Stimulated activated CD8-positive, alpha-beta memory T cell treated with anti-CD3 and anti-CD28 coated beads, Interleukin-15, amount 100 ng/mL, for 4 hours (primary cell): Measurements from ENCODE around the gene EXOC3L4.
A peak's percentile ranks its signal among the peaks of the same experiment; 100 is the strongest.
"Not testable (repeated sequence)": the region's sequence is repeated elsewhere in the genome, so short reads cannot be mapped to it uniquely, and the experiment has no call there.

ENCODE experiments used
- DNase-seq, 2 donors: peaks; one replicate each; pipeline ENCODE4 v3.0.0-alpha.2; 2020; ENCODE audit warnings: low read depth in 2 of 2

EXOC3L4 gene

GRCh38 chr14:103094406-103095209, at the start of gene EXOC3L4:
TSS of gene EXOC3L4 (plus strand) at chr14:103094725. CDS start at chr14:103100220, 5,495 bp downstream.
- no peak for DNase-seq

- no peak for DNase-seq
Observed at GRCh38 chr14:103045371-103045869, 49.1 kb upstream of the EXOC3L4 start.

GRCh38 chr14:103047453-103047852, 47.1 kb upstream of the EXOC3L4 start:
- DNase-seq = not testable (repeated sequence)

GRCh38 chr14:103050935-103051334, 43.6 kb upstream of the EXOC3L4 start:
- DNase-seq = no peak

- no peak for DNase-seq
Observed at GRCh38 chr14:103052407-103052806, 42.1 kb upstream of the EXOC3L4 start.

GRCh38 chr14:103055695-103056094, 38.8 kb upstream of the EXOC3L4 start:
- no peak for DNase-seq

GRCh38 chr14:103056322-103057027, 38.0 kb upstream of the EXOC3L4 start:
- no peak for DNase-seq

- no peak for DNase-seq
Observed at GRCh38 chr14:103057028-103057371, 37.5 kb upstream of the EXOC3L4 start.

- peak in 1 of 2 donors; percentile 20 for DNase-seq
Observed at GRCh38 chr14:103057372-103058163, 37.0 kb upstream of the EXOC3L4 start, which contains the start of gene CDC42BPB. TSS of gene CDC42BPB (minus strand) at chr14:103057549. CDS start at chr14:103057173, 376 bp downstream.

GRCh38 chr14:103058164-103059055, 36.1 kb upstream of the EXOC3L4 start:
- no peak for DNase-seq

GRCh38 chr14:103059556-103059955, 35.0 kb upstream of the EXOC3L4 start:
- DNase-seq = no peak

GRCh38 chr14:103061482-103061976, 33.0 kb upstream of the EXOC3L4 start:
- DNase-seq = no peak

GRCh38 chr14:103064436-103064835, 30.1 kb upstream of the EXOC3L4 start:
- DNase-seq = no peak

GRCh38 chr14:103064978-103065377, 29.5 kb upstream of the EXOC3L4 start:
- no peak for DNase-seq

- DNase-seq = no peak
Observed at GRCh38 chr14:103065861-103066260, 28.7 kb upstream of the EXOC3L4 start.

GRCh38 chr14:103066399-103066798, 28.1 kb upstream of the EXOC3L4 start:
- no peak for DNase-seq

- DNase-seq = no peak
Observed at GRCh38 chr14:103067231-103067954, 27.1 kb upstream of the EXOC3L4 start.

- no peak for DNase-seq
Observed at GRCh38 chr14:103068351-103069073, 26.0 kb upstream of the EXOC3L4 start.

GRCh38 chr14:103070263-103070885, 24.2 kb upstream of the EXOC3L4 start:
- DNase-seq = no peak
